ENCODE data around the gene CCDC137. TPM values are rescaled to one million over a fixed set of nuclear protein-coding genes. Genes with fewer than 3 reads are reported as not detected.

Gene CCDC137
- total RNA-seq, 1 experiment from 2014 or later, result 35.8 TPM

DNA sequence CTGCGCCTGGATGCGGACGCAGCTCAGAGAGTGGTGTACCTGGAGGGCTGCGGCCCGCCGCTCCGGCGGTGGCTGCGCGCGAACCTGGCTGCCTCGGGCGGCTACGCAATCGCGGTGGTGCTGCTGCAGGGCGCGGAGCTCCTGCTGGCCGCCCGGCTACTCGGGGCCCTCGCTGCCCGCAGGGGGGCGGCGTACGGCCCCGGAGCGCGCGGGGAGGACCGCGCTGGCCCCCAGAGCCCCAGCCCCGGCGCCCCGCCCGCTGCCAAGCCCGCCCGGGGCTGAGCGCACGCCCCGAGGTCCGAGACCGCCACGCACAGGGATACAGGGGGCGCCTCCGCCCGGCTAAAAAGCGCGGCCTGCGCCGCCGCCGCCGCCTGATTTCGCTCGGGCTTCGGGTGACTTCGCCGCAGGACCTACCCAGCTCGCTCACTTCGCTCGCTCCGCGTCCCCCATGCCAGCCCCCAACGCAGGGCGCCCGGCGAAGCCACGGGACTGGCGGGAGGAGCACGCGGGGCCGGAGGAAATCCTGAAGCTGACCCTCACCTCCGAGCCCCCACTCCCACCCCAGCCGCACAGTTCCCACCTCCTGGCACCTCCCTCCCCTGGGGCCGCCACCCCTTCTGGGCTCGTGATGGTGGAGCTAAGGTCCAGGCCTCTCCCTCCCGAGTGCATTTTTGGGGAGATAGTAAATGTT is 18.4 kb upstream of the CCDC137 start:
- in situ Hi-C loops (cut with HindIII; ENCODE audit: low sequenced_read_pairs), result no loop called here
- DNase-seq (ENCODE audit: low spot score), result peak; percentile 13

DNA sequence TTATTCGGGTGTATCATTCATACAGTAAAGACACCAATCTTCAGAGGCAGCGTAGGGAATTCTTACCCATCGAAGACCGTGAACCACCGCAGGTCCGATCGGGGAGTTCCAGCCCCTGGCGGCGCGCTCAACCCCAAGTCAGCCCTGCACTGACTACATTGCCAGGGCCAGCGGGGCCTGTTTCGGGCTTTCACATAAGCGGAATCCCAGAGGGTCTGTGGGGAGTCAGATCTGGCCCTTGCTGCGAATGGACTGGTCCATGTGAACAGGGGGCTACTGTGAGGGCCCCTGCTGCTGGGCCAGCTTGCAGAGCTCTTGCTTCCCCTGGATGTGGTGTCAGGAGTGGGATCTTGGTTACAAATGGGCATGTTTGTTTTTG is 17.8 kb upstream of the CCDC137 start:
- no peak for DNase-seq (ENCODE audit: low spot score)
- in situ Hi-C loops (cut with HindIII; ENCODE audit: low sequenced_read_pairs), result no loop called here

DNA sequence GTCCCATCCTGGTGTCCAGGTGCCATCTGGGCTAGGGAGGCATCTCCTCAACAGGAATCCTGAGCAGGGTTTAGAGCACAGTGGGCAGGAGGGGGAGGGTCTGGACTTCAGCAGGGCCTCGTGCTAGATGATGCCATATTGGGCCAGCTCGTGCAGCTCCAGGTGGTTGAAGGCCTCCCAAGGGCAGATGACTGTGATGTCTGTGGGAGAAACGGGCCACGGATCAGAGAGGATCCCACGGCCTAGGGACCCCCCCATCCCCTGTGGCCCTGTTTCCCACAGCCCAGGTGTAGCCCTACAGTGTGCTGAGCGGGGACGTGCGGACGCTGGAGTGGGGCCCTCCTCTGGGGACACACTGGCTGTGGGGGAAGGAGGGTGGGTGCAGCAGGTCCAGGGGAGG is 15.6 kb upstream of the CCDC137 start:
- DNase-seq (ENCODE audit: low spot score), result no peak
- in situ Hi-C loops (cut with HindIII; ENCODE audit: low sequenced_read_pairs), result no loop called here

DNA sequence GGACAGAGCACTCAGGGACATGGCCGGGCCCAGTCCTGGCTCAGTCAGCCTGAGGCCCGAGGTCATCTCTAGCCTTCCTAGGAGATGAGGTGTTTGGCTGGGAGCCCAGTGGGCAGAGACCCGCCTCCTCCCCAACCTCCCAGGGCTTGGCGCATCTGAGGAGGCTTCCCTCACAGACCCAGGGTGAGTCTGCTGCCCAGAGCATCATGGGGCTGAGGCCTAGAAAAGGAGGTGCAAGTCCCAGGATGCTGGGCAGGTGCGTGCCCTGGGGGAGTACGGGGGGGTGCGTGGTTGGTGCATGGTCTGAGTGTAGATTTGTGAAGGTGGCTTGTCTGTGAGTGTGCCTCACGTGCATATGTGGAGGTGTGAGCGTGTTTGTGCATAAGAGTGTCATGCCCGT is 14.8 kb upstream of the CCDC137 start:
- no peak for DNase-seq (ENCODE audit: low spot score)
- in situ Hi-C loops (cut with HindIII; ENCODE audit: low sequenced_read_pairs), result no loop called here

DNA sequence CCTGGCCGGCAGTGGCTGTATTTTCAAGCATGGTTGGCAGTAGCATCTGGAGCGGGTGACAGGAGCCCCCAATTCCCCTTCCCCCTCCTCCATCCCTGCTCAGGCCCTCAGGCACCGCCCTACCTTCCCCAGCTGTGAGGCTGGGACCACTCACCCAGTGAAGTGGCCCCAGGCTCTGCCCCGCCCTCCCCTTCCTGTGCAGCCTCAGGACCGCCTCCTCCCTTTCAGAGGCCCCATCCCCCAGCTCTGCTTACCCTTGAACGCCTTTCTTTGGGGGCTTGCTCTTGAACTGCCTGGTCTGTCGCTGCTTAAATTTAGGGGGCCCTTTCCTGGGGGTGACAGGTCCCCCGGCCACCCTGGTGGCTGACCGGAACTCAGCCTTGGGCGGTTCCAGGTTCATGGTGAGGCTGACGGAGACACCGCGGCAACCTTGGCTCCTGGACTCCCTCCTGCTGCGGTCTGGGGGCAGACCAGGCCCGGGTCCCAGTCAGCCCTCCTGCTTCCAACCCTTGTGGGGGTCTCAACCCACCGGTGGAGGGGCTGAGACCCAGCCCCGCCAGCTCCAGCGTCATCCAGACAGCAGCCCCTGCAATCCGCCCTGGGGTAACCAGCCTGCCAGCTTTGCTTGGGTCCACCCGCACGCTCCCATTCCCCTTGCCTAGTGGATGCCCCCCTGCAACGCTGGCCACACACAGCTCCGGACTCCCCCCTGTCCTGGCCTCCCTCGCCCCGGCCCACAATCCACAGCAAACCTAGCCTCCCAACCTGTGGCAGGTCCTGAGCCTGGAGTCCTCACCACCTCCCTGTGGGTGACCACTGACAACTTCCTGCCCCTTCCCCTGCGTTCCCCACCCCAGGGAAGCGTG is 13.4 kb upstream of the CCDC137 start:
- in situ Hi-C loops (cut with HindIII; ENCODE audit: low sequenced_read_pairs), result no loop called here
- DNase-seq (ENCODE audit: low spot score), result no peak

DNA sequence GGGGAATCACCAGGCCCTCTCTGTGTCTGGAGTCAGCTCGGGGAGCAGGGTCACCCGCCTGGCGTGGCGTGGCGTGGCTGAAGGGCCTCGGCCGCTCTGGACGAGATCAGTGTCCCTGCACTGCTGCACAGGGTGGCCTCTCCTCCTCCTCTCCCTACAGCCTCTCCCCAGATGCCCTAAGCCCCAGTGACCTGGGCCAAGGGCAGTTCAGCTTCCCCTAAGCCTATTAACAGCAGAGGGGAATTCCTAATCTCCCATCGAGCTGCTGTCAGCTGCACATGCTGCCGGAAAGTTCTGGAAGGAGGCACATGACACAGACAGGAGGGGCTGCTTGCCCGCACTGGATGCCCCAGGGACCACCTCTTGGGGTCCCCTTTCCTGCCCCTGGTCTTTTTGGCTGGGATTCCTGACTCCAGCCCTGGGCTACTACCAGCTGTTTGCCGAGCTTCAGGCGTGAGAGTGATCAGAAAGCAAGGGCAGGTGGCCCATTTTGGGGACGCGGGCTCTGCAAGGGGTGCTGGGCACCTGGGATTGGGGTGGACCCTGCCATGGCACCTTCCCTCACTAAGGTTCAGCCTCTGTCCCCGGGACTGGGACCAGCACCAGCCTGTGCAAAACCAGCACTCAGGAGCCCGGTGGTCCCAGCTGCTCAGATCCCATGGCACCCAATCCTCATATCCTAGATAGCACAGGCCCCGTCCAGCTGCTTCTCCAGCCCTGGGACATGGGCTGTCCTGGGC is 11.0 kb upstream of the CCDC137 start:
- in situ Hi-C loops (cut with HindIII; ENCODE audit: low sequenced_read_pairs), result no loop called here

DNA sequence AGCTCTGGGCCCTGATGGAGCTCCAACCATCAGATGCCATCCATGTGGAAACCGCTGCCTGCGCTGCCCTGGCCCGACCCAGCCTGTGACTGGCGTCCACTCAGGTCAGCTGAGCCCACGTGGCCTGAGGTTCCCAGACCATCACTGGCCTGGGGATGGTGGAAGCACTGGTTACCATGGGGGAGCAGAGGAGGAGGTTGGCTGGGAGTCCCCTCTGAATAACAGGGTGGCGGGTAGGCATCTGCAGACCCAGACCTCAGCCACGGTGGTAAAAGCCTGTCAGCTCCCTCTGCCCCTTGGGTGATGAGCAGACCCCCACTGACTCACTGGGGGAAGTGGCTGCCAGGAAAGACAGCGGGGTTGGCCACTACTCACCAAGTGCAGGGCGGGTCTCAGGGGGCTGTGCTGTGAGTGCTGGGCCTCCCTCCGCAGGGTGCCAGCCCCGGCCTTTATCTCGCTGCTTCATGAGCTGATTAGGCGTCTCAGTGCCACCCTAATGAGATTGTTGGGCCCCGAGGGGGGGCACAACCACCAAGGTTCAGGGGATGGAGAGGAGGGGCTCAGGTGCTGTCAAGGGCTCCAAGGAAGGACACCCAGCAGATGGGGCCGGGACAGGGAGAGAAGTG is 10.3 kb upstream of the CCDC137 start, which contains the start of gene PDE6G:
Gene PDE6G, minus strand, starts transcription at position 425 of the 626 bp plus-strand sequence. CDS start 3,237 bp downstream, outside the sequence.
- DNase-seq (ENCODE audit: low spot score), result no peak
- in situ Hi-C loops (cut with HindIII; ENCODE audit: low sequenced_read_pairs), result no loop called here

More for the DNA sequence above, 11.0 kb upstream of the CCDC137 start:
- DNase-seq (ENCODE audit: low spot score), result no peak

DNA sequence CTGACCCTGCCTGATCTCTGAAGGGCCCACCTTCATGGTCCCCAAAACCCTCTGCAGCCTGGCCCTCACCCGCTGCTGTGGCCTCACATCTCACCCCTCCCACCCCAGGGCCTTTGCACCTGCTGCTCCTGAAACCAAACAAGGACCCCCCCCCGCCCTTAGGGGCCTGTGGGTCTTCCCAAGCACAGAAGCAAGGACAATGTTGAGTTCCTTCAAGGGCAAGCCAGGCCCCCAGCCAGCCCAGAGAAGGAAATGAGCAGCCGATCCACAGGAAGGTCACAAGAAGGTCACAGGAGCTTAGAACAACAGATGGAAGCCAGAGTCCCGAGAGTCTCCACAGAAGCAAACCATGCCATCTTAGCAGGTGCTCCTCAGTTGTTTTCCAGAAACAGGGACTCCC is 9.7 kb upstream of the CCDC137 start:
- no peak for DNase-seq (ENCODE audit: low spot score)
- in situ Hi-C loops (cut with HindIII; ENCODE audit: low sequenced_read_pairs), result no loop called here

DNA sequence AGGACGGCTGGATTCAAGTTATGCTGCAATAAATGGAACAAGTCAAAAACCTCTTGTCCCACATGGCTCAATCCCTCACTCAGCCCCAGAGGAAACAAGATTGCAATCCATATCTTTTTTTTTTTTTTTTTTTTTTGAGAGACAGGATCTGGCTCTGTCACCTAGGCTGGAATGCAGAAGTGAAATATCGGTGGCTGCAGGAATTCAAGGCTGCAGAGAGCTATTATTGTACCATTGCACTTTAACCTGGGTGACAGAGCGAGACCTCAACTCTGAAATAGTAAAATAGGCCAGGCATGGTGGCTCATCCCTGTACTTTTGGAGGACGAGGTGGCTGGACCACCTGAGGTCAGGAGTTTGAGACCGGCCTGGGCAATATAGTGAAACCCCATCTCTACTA is 7.5 kb upstream of the CCDC137 start:
- in situ Hi-C loops (cut with HindIII; ENCODE audit: low sequenced_read_pairs), result no loop called here
- no peak for DNase-seq (ENCODE audit: low spot score)

DNA sequence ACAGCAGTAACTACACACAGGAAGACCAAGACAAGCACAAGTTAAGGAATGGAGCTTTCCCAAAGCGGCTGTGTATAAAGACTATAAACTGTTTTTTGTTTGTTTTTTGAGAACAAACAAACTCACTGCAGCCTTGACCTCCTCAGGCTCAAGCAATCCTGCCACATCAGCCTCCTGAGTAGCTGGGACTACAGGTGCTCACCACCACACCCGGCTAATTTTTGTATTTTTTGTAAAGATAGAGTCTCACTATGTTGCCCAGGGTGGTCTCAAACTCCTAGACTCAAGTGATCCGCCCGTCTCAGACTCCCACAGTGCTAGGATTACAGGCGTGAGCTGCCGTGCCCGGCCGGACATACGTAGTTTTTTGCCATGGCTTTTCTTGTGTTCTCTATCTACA is 6.1 kb upstream of the CCDC137 start:
- in situ Hi-C loops (cut with HindIII; ENCODE audit: low sequenced_read_pairs), result no loop called here
- DNase-seq (ENCODE audit: low spot score), result no peak

DNA sequence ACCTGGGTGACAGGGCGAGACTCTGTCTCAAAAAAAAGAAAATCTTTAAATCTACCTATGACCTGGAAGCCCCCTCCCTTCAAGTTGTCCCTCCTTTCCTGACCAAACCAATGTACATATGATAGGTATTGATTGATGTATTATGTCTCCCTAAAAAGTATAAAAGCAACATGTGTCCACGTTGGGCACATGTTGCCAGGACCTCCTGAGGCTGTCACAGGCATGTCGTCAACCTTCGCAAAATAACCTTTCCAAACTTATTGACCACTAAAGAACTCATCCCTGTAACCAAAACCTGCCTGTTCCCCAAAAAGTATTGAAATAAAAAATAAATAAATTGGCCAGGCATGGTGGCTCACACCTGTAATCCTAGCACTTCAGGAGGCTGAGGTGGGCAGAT is 4.5 kb upstream of the CCDC137 start:
- no peak for DNase-seq (ENCODE audit: low spot score)
- in situ Hi-C loops (cut with HindIII; ENCODE audit: low sequenced_read_pairs), result no loop called here

DNA sequence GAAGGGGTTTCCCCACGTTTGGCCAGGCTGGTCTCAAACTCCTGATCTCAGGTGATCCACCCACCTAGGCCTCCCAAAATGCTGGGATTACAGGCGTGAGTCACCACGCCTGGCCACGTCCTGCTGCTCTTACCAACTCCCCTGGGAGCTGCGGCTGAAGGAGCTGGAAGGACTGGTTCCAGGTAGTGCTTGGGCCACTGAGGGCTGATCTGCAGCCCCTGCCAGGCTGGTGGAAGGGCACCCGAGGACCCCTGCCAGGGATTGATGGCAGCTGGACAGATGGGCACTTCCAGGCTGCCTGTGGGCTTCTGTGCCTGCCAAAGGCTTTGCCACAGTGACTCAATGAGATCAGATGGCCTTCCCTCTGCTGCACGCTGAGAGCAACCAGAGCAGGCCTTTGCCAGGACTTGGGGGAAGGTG is 2.5 kb upstream of the CCDC137 start:
- DNase-seq (ENCODE audit: low spot score), result no peak
- in situ Hi-C loops (cut with HindIII; ENCODE audit: low sequenced_read_pairs), result no loop called here

DNA sequence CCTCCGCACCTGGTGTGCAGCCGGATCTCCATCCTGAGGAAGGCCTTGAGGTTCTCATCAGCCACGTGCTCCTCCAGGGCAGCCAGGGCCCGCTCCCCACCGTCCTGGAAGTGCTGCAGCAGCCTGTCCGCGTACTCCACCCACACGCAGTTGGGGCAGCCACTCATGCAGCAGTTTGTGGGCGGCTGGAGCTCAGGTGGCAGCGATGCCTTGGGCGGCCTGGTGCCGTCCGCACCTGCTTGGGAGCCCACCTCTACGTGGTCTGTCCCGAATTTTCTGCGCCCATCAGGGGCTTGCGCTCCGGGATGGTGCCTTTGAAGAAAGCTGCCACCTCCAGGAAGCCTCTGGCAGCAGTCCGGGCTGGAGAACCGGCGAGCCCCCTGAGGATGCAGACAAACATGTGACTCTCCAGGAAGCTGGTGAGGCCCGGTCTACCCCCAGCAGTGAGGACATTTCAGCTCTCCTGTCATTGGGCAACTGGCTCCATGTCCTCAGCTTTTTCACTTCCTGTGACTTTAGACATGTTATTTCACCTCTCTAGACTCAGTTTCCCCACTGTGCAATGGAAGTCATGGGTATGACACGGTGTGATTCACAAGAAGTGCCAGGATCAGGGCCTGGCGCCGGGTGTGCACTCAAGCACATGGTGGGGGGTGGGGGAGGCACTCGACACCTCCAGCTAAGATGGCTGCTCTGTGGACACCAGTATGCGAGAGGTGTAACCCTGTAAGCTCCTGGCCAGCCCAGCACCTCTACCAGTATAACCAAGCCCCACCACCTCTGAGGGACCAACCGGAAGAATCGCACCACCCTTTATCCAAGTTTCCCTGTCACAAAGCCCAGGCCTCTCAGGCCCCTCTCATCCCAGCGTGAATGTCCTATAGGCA is 1.1 kb upstream of the CCDC137 start:
- in situ Hi-C loops (cut with HindIII; ENCODE audit: low sequenced_read_pairs), result no loop called here
- DNase-seq (ENCODE audit: low spot score), result peak; percentile 17

DNA sequence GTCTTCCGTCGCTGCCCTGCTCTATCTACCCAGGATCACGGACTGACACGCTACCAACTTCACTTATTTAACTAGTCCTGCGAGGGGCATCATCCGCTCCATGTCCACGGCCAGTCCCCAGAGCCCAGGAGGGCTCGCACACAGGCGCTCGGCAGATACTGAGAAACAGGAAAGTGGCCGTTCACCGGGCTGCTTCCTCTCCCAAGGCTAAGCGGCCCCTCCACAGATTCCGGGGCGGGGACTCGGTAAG is 520 bp upstream of the CCDC137 start:
- DNase-seq (ENCODE audit: low spot score), result no peak
- in situ Hi-C loops (cut with HindIII; ENCODE audit: low sequenced_read_pairs), result no loop called here

DNA sequence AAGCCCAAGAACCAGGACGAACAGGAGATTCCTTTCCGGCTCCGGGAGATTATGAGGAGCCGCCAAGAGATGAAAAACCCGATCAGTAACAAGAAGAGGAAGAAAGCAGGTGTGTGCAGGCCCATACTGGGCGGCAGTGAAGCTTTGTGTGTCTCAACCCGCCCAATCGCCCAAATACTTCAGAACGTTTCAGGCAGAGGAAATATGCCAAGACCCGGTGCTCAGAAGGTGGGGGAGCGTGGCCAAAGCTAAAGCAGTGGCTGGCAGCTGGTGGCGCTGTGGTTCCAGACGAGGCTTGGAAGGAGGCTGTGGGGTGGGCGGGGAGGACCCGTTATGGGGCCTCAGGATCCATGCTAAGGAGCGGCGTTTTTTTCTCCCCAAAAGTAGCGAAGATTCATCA is 1.2 kb downstream of the CCDC137 start:
- in situ Hi-C loops (cut with HindIII; ENCODE audit: low sequenced_read_pairs), result no loop called here
- DNase-seq (ENCODE audit: low spot score), result no peak

DNA sequence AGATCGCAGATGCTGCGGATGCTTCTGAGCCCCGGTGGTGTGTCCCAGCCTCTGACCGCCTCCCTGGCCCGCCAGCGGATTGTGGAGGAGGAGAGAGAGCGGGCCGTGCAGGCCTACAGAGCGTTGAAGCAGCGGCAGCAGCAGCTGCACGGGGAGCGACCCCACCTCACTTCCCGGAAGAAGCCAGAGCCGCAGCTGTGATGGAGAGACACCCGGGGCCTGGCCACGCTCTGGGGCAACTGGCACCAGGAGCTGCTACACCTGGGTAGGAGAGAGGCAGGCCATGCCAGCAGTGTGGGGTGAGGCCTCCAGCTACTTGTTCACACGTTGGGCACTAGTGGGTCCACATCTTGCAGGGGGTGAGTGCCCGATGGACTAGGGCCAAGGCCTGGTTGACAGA is 6.0 kb downstream of the CCDC137 start:
- DNase-seq (ENCODE audit: low spot score), result no peak
- in situ Hi-C loops (cut with HindIII; ENCODE audit: low sequenced_read_pairs), result no loop called here

DNA sequence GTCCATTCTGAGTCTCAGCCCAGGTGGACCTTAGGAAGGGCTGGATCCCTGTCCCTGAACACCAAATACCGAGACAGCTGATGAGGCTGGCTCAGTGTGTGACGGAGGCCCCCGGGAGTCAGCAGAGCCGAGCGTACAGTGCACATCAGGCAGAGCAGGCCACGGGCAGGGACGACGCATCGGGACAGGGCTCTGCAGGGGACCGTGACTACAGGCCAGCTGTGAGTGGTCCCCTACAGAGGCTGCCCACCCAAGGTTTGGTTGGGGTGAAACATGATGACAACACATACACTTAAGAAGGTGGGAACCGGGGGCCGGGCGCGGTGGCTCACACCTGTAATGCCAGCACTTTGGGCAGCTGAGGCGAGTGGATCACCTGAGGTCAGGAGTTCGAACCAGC is 6.4 kb downstream of the CCDC137 start:
- in situ Hi-C loops (cut with HindIII; ENCODE audit: low sequenced_read_pairs), result no loop called here

DNA sequence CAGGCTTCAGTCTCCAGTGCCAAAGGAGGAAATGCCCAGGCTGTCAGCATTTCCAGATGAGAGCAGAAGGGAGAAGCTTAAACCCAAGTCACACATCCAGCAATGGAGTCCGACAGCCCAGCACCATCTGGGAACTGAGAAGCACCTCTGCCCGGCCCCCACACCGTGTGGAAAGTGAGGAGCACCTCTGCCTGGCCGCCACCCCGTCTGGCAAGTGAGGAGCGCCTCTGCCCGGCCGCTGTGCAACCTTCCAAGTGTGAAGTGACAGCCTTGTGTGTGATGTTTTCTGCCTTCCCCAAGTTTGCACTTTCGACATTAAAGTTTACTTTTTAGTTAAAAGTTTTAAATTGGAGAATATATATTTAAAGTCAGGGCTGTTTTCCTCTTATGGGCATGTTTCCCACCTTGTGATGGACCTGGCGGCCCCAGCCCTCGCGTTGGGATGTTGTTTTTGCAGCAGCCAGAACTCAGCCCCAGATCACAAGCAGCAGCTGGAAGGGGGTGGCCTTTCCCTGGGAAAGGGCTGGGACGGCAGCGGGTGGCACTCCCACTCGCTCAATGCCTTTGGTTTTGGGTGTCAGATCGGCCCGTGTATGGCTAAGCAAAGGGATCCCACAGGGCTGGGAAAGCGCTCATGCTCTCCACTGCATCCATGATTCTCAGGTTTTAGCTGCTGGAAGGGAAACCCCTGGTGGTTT is 7.2 kb downstream of the CCDC137 start:
- in situ Hi-C loops (cut with HindIII; ENCODE audit: low sequenced_read_pairs), result no loop called here

More for the DNA sequence above, 6.4 kb downstream of the CCDC137 start:
- no peak for DNase-seq (ENCODE audit: low spot score)

More for the DNA sequence above, 7.2 kb downstream of the CCDC137 start:
- no peak for DNase-seq (ENCODE audit: low spot score)
